ENCODE measurements around the gene CRYGB. TPM values are rescaled to one million over a fixed set of nuclear protein-coding genes. Genes with fewer than 3 reads are reported as not detected.
"Not testable (repeated sequence)": the region's sequence is repeated elsewhere in the genome, so short reads cannot be mapped to it uniquely, and the experiment has no call there.

CRYGB gene
- total and polyA plus RNA-seq, 2 of the 13 experiments (the other 11 are each of a cell fraction or from before 2014, with no cell fraction given): not detected

- H3K36me3 ChIP-seq (replicated peaks in 1 of 2; ENCODE audit: control insufficient read depth in 1 of 2, insufficient read depth in 2 of 2, low read length in 2 of 2); H3K9ac ChIP-seq (ENCODE audit: insufficient read depth, low read depth, low read length); H3K9me3 ChIP-seq (ENCODE audit: low read length); intact Hi-C loops (cut with micrococcal nuclease; ENCODE audit: unreplicated experiment); H3K27ac ChIP-seq (ENCODE audit: extremely low read length, insufficient read depth, low read length); POLR2A ChIA-PET; CTCF ChIA-PET (ENCODE audit: low intra/inter-chr PET ratio, low total read pairs); H3K4me3 ChIP-seq (replicated peaks in 1 of 3; ENCODE audit: insufficient read depth in 1 of 3, low read depth in 2 of 3, low read length in 3 of 3); FAIRE-seq; H3K4me2 ChIP-seq (ENCODE audit: low read depth, low read length); in situ Hi-C loops (cut with HindIII; ENCODE audit: extremely low pct_ligation_motif_present, low pct_unique_long_range_greater_than_20kb); DNase-seq (ENCODE audit: low spot score); H2AFZ ChIP-seq (ENCODE audit: low read length); ATAC-seq; H4K20me1 ChIP-seq (ENCODE audit: insufficient read depth, low read length); BruUV-seq (replicated peaks); H3K79me2 ChIP-seq (ENCODE audit: insufficient read depth, low read length): not testable (repeated sequence)
- 90% methylated on average over 1 of the region's 1 CpG for WGBS (ENCODE audit: low lambda C conversion rate)
- Histone ChIP-seq H3K4me1 (ENCODE audit: insufficient read depth, low read length) (peaks cover 12% of the 10 kb centered on the region), H3K27me3 (ENCODE audit: control insufficient read depth in 1 of 2, insufficient read depth in 2 of 2, low read length in 2 of 2) (peaks cover 1 to 14% of the 10 kb centered on the region in 2 experiments)
These were observed 47.3 kb downstream of the CRYGB start for GRCh38 chr2:208098701-208099100.

GRCh38 chr2:208098267-208098666 is 47.7 kb downstream of the CRYGB start:
- intact Hi-C loops (cut with micrococcal nuclease; ENCODE audit: unreplicated experiment) (no loop called here), in situ Hi-C loops (cut with HindIII; ENCODE audit: extremely low pct_ligation_motif_present, low pct_unique_long_range_greater_than_20kb) (no loop called here)
- H3K4me3 ChIP-seq (replicated peaks in 1 of 3; ENCODE audit: insufficient read depth in 1 of 3, low read depth in 2 of 3, low read length in 3 of 3): no peak overlapping the region
- H3K4me1 ChIP-seq (ENCODE audit: insufficient read depth, low read length): peaks cover 12% of the 10 kb centered on the region
- no TSS peak for BruUV-seq (replicated peaks)
- no peak overlapping the region for H3K4me2 ChIP-seq (ENCODE audit: low read depth, low read length)
- H3K9ac ChIP-seq (ENCODE audit: insufficient read depth, low read depth, low read length): no peak overlapping the region
- H3K79me2 ChIP-seq (ENCODE audit: insufficient read depth, low read length): no peaks in the 10 kb centered on the region
- H3K9me3 ChIP-seq (ENCODE audit: low read length): no peaks in the 10 kb centered on the region
- H3K36me3 ChIP-seq (replicated peaks in 1 of 2; ENCODE audit: control insufficient read depth in 1 of 2, insufficient read depth in 2 of 2, low read length in 2 of 2): no peaks in the 10 kb centered on the region
- DNase-seq (ENCODE audit: low spot score): no peak
- FAIRE-seq: no peak
- ChIA-PET CTCF (ENCODE audit: low intra/inter-chr PET ratio, low total read pairs) (no interaction called here), POLR2A (no interaction called here)
- H2AFZ ChIP-seq (ENCODE audit: low read length): no peak overlapping the region
- ATAC-seq: no peak
- H3K27ac ChIP-seq (ENCODE audit: extremely low read length, insufficient read depth, low read length): no peak overlapping the region
- WGBS (ENCODE audit: low lambda C conversion rate): 33% methylated on average over 2 of the region's 2 CpGs
- no peak for TF ChIP-seq ZNF256 (CRISPR knock-in tag; conservative IDR thresholded peaks at IDR 0.05)
- no peak for TF ChIP-seq ZNF205 (CRISPR knock-in tag; IDR thresholded peaks at IDR 0.05)
- TF ChIP-seq ZMYM3 (CRISPR knock-in tag; IDR thresholded peaks at IDR 0.05): no peak
- TF ChIP-seq ZNF34 (CRISPR knock-in tag; IDR thresholded peaks at IDR 0.05; ENCODE audit: borderline replicate concordance): no peak
- no peak for TF ChIP-seq NR2C2 (CRISPR knock-in tag; IDR thresholded peaks at IDR 0.05; ENCODE audit: borderline replicate concordance)
- TF ChIP-seq AKAP8 (CRISPR knock-in tag; IDR thresholded peaks at IDR 0.05): no peak
- no peak for TF ChIP-seq ZFP82 (CRISPR knock-in tag; IDR thresholded peaks at IDR 0.05; ENCODE audit: borderline replicate concordance)
- TF ChIP-seq ZNF44 (CRISPR knock-in tag; IDR thresholded peaks at IDR 0.05): no peak
- no peak for TF ChIP-seq ZNF432 (CRISPR knock-in tag; IDR thresholded peaks at IDR 0.05; ENCODE audit: borderline replicate concordance)
- TF ChIP-seq, protein P1, sequence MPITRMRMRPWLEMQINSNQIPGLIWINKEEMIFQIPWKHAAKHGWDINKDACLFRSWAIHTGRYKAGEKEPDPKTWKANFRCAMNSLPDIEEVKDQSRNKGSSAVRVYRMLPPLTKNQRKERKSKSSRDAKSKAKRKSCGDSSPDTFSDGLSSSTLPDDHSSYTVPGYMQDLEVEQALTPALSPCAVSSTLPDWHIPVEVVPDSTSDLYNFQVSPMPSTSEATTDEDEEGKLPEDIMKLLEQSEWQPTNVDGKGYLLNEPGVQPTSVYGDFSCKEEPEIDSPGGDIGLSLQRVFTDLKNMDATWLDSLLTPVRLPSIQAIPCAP (CRISPR knock-in tag; IDR thresholded peaks at IDR 0.05; ENCODE audit: low read depth): no peak
- TF ChIP-seq ZNF788 (CRISPR knock-in tag; IDR thresholded peaks at IDR 0.05; ENCODE audit: borderline replicate concordance): no peak
- TF ChIP-seq ZNF652 (CRISPR knock-in tag; IDR thresholded peaks at IDR 0.05; ENCODE audit: borderline replicate concordance, low read depth): no peak
- TF ChIP-seq ZEB1 (IDR thresholded peaks at IDR 0.05; ENCODE audit: insufficient replicate concordance, low read depth): no peak
- peaks cover 1 to 11% of the 10 kb centered on the region in 2 experiments for H3K27me3 ChIP-seq (ENCODE audit: control insufficient read depth in 1 of 2, insufficient read depth in 2 of 2, low read length in 2 of 2)
- no peaks in the 10 kb centered on the region for H4K20me1 ChIP-seq (ENCODE audit: insufficient read depth, low read length)

All from HepG2 (cell line).